C1 segment of cervical spinal cord (tissue), 14 donors: ENCODE results near the gene FAM120AOS.

Experiments
- DNase-seq, 14 donors: peaks; one replicate each; lab custom pipeline; 2025; lab: John Stamatoyannopoulos, UW

The FAM120AOS gene

DNA sequence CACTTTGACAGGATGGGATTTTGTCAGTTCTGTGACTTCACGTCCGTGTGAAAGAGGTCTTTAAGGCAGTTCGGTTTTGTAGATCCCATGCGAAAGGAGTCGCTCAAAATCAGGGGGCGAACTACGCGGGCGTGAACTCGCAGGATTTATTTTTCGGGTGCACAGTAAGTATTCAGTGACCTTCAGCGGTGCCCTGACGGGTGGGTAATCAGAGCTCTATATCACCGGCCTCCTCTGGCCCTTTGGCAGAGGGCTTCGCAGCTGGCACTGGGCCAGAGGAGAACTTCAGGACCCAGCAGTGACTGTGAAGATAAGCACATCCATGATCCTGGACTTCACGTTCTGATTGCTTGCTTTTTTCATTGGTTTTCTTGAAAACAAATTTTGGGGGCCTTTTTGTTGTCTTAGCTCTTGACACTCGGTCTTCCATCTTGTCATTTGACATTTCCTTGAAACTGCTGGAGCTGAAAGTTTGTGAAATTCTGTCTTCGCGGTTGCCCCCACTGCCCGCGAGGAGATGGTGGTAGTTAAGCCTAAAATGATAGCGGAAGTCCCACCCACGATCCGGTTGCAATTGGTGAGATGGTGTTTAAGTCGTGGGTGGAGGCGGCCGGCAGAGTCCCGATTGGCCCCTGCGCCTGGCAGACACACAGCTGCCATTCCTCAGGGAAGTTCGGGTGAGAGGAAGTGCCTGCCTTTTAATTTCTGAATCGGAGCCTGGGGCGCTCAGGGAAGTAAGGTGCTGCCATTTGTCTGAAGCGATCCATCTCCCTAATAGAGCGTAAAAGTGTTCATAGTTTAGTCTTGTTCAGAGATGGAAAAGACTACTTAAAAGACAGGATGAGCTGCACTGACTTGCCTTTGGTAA lies at the start of gene FAM120AOS:
TSS of gene FAM120AOS (minus strand) at position 535 of the 868 bp plus-strand sequence. CDS start 872 bp downstream, outside the sequence.
- peak; percentile 53 to 94 (median 90) for DNase-seq

DNA sequence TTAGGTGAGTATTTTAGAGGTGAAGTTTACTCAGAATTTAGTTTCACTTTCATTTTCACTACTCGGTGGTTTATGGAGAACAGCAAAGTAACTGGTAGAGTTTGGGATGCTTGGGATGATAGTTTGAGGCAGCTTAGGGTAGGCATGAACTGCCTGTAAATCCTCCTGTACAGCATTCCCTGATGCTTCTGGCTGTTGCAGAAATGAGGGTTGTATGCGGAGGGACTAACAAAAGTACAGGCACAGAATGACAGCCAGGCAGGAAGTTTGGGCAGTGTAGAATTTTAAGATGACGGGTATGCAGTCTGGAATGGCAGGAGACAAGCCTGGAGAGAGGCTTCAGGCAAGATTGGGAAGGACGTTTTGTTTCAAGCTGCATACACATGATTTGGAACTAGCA lies 48.0 kb upstream of the FAM120AOS start:
- no peak for DNase-seq

- DNase-seq: no peak
Measured at GRCh38 chr9:93500571-93501298, 47.4 kb upstream of the FAM120AOS start.

GRCh38 chr9:93496285-93496684 lies 42.9 kb upstream of the FAM120AOS start:
- DNase-seq: no peak

DNA sequence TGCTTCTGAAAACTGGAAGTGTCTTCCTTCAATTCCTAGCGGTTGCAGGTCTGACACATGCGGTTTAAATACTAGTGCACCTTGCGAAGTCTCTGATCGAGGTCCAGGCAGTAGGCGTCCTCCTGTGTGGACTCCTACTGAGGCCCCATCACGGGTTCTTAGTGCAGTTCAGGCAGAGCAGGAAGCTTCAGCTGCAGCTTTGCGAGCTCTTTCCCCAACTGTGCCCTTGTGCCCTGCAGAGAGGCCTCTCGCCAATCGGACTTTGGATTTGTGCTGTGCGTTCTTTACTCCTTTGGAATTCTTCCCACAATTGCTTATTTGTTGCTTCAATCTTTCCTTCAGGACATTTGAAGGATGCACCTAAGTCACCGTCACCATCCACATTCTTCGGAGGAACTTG lies 40.6 kb upstream of the FAM120AOS start:
- no peak for DNase-seq

DNA sequence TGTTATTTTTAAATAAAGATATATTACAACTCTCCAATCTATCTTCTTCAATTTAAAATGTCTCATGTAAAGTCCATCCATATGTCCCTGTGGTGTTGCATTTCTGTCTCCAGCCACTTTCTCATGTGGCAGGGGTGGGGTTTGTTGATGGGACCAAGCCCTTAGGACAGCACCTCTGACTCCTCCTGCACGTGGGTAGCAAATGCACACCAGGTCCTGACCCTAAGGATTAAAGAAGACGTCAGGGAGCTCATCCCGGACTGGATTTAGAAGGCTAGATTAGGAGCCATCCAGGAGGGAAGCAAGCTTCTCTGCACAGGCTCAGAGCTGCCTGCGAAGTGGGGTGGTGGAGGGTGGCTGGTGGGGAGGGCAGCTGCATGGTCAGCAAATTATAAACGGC lies 38.9 kb upstream of the FAM120AOS start:
- no peak for DNase-seq

GRCh38 chr9:93491593-93492232 lies 38.3 kb upstream of the FAM120AOS start:
- DNase-seq: no peak

GRCh38 chr9:93488244-93488643 lies 34.9 kb upstream of the FAM120AOS start:
- DNase-seq: peak in 1 of 14 donors; percentile 38

GRCh38 chr9:93486268-93486667 lies 32.9 kb upstream of the FAM120AOS start:
- no peak for DNase-seq

GRCh38 chr9:93483497-93483896 lies 30.1 kb upstream of the FAM120AOS start:
- no peak for DNase-seq

DNA sequence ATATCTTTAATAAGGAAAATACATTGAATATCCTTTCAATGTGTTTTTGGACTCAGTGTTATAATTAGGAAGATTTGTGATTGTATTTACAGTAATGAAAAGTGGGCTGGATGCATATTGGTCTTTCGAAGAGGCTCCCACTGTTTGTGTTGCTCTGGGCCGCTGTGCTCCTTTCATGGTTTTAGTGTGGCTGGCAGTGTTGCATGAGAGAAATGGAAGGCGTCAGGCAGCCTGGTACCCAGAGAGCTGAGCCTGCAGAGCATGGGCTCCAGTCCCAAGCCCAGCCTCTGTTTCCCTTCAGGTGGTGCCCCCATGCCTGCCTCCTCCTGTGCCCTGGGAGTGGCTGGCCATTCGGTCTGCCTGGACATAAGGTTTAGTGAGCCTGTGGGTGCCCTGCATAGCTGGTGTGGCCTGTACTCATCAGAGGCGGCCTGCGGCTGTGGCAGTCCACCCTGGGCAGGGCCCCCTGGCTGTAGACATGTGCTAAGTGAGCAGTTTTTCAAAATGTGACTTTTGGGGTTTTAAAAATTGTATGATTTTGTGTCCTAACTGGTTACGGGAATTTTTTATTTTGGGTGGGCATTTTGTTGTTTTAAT lies 27.4 kb upstream of the FAM120AOS start:
- peak in 1 of 14 donors; percentile 22 for DNase-seq

DNA sequence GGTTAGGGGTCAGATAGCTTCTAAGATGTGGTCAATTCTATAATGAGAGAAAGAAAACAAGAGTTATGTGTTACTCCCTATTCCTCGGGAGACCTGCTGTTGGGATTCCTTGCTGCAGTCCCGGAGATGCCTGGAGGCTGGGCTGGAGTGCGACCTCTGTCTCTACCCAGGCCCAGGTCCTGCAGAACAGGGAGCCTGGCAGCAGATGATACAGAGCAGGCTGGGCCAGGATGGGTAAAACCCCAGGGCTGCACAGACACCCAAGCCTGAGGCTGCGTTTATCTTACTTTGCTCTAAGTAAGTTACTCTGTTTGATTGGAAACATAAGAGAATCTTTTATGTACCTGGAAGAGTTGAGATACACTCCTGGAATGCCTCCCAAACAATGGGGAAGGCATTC lies 26.9 kb upstream of the FAM120AOS start:
- no peak for DNase-seq

GRCh38 chr9:93479726-93480125 lies 26.3 kb upstream of the FAM120AOS start:
- DNase-seq: no peak

DNA sequence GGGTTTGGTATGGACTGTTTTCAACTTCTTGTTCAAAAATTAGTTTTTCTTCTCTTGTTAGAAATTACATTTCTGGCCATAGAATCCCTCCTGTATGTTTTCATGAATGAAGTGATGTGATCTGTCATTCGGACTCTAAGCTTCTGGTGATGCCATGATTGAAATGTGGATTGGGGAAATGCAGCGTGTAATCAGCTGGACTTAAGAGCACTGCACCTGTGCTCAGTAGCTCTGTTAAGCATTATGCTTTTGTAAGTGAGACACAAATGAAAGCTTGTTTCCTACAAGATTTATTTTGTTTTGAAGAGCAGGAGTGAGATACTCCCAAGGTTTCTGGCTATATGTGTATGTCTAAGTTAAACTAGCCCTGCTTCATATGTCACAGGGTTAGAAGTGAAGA lies 24.0 kb upstream of the FAM120AOS start:
- no peak for DNase-seq

DNA sequence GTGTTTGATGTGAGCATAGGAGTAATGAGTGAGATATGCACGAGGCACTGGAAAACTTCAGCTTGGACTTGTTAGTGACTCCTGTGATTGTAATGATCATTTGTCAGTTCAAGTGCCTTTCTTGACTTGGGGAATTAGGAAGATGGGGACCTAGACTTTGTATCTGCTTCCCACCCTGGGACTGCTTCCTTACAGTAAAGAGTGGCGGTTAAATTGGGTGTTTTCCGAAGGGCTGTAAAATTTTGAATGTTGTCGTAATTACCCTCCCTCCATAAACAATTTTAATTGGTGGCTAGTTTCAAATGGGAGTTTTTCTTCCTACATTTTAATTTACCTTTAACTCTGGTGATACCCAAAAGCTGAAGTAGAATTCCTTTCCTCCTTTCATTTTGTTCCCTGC lies 23.5 kb upstream of the FAM120AOS start:
- DNase-seq: no peak

DNA sequence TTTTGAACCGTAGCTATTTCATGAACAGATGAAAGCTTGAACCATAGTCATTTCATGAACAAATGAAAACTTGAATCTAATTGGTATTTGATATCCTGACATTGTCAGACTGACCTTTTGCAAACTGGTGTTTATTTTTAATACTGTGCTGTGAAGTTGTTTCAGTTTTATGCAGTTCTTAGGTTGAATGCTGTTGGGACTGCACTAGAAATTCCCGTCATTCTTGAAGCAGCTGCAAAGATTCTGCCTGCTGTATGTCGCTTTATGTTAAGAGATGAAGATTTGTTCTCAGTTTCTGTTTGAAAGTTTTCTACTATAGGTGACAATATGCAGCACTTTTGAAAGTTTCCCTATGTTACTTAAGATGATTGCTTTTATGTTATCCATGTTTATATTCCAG lies 22.5 kb upstream of the FAM120AOS start:
- no peak for DNase-seq

GRCh38 chr9:93475108-93475507 lies 21.7 kb upstream of the FAM120AOS start:
- DNase-seq: no peak

DNA sequence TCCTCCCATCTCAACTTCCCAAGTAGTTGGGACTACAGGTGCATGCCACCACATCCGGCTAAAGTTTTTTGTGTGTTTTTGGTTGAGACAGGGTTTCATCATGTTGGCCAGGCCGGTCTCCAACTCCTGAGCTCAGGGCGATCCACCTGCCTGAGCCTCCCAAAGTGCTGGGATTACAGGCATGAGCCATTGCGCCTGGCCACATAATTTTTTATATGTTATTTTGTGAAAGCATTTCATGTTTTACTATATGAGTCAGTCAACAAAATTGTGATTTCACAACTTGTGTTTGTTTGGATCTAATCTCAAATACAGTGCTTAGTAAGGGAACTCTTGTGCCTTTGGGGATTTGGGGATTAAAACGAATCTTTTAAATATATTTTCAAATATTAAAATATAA lies 20.0 kb upstream of the FAM120AOS start:
- no peak for DNase-seq

GRCh38 chr9:93471124-93471523 lies 17.7 kb upstream of the FAM120AOS start:
- peak in 1 of 14 donors; percentile 12 for DNase-seq

DNA sequence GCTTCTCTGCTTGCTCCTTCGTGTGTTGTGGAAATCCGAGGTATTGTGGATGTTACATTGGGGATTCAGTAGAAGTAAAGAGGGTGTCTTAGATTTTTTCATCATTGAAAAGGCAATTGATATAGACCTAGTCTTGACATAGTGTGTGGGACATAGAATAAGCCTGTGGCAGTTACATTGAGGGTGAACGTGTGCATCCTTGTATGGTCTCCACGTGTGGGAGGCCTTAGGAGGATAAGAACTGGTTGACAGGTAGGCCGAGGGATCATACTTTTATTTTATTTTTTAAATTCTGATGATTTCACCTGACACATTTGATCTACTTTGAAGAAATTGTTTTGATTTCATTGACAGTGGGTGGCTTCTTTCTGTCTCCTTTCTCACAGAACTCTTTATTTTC lies 17.0 kb upstream of the FAM120AOS start:
- DNase-seq: no peak

- no peak for DNase-seq
Measured at GRCh38 chr9:93468763-93469456, 15.5 kb upstream of the FAM120AOS start.
